ENCODE measurements around the gene PARVB. TPM values are rescaled to one million over a fixed set of nuclear protein-coding genes. Genes with fewer than 3 reads are reported as not detected.

Gene PARVB
- total and polyA plus RNA-seq, 2 of the 8 experiments (the other 6 are each of a cell fraction or from before 2014, with no cell fraction given), result 14.5 to 18.6 TPM

DNA sequence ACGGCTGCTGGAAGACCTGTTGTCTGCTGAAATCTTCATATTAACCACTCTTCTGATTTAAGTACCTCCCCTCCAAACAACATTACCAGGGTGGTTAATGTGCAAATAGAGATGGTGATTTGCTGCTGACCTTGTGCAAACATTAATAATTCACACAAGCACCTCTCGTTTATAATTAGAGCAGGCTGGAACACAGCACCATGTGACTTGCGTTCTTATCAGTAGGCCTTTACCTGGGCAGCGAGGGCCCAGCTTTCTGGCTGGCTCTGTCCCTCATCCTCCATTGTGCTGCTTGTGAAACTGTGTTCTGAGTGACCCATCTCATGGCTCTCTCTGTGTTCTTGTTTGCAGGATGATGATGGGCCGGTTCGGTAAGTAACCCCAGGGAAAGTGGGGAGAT is 115.7 kb downstream of the PARVB start (continued):
- TF ChIP-seq, protein P1, sequence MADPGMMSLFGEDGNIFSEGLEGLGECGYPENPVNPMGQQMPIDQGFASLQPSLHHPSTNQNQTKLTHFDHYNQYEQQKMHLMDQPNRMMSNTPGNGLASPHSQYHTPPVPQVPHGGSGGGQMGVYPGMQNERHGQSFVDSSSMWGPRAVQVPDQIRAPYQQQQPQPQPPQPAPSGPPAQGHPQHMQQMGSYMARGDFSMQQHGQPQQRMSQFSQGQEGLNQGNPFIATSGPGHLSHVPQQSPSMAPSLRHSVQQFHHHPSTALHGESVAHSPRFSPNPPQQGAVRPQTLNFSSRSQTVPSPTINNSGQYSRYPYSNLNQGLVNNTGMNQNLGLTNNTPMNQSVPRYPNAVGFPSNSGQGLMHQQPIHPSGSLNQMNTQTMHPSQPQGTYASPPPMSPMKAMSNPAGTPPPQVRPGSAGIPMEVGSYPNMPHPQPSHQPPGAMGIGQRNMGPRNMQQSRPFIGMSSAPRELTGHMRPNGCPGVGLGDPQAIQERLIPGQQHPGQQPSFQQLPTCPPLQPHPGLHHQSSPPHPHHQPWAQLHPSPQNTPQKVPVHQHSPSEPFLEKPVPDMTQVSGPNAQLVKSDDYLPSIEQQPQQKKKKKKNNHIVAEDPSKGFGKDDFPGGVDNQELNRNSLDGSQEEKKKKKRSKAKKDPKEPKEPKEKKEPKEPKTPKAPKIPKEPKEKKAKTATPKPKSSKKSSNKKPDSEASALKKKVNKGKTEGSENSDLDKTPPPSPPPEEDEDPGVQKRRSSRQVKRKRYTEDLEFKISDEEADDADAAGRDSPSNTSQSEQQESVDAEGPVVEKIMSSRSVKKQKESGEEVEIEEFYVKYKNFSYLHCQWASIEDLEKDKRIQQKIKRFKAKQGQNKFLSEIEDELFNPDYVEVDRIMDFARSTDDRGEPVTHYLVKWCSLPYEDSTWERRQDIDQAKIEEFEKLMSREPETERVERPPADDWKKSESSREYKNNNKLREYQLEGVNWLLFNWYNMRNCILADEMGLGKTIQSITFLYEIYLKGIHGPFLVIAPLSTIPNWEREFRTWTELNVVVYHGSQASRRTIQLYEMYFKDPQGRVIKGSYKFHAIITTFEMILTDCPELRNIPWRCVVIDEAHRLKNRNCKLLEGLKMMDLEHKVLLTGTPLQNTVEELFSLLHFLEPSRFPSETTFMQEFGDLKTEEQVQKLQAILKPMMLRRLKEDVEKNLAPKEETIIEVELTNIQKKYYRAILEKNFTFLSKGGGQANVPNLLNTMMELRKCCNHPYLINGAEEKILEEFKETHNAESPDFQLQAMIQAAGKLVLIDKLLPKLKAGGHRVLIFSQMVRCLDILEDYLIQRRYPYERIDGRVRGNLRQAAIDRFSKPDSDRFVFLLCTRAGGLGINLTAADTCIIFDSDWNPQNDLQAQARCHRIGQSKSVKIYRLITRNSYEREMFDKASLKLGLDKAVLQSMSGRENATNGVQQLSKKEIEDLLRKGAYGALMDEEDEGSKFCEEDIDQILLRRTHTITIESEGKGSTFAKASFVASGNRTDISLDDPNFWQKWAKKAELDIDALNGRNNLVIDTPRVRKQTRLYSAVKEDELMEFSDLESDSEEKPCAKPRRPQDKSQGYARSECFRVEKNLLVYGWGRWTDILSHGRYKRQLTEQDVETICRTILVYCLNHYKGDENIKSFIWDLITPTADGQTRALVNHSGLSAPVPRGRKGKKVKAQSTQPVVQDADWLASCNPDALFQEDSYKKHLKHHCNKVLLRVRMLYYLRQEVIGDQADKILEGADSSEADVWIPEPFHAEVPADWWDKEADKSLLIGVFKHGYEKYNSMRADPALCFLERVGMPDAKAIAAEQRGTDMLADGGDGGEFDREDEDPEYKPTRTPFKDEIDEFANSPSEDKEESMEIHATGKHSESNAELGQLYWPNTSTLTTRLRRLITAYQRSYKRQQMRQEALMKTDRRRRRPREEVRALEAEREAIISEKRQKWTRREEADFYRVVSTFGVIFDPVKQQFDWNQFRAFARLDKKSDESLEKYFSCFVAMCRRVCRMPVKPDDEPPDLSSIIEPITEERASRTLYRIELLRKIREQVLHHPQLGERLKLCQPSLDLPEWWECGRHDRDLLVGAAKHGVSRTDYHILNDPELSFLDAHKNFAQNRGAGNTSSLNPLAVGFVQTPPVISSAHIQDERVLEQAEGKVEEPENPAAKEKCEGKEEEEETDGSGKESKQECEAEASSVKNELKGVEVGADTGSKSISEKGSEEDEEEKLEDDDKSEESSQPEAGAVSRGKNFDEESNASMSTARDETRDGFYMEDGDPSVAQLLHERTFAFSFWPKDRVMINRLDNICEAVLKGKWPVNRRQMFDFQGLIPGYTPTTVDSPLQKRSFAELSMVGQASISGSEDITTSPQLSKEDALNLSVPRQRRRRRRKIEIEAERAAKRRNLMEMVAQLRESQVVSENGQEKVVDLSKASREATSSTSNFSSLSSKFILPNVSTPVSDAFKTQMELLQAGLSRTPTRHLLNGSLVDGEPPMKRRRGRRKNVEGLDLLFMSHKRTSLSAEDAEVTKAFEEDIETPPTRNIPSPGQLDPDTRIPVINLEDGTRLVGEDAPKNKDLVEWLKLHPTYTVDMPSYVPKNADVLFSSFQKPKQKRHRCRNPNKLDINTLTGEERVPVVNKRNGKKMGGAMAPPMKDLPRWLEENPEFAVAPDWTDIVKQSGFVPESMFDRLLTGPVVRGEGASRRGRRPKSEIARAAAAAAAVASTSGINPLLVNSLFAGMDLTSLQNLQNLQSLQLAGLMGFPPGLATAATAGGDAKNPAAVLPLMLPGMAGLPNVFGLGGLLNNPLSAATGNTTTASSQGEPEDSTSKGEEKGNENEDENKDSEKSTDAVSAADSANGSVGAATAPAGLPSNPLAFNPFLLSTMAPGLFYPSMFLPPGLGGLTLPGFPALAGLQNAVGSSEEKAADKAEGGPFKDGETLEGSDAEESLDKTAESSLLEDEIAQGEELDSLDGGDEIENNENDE (IDR thresholded peaks at IDR 0.05; ENCODE audit: insufficient replicate concordance, low read length), result no peak
- TF ChIP-seq SAP30 (IDR thresholded peaks at IDR 0.05; ENCODE audit: insufficient read depth, insufficient replicate concordance, low read length) (no peak), EP300 (IDR thresholded peaks at IDR 0.05; ENCODE audit: borderline replicate concordance in 1 of 2, low read depth in 2 of 2, low read length in 2 of 2) (no peak), RBBP5 (IDR thresholded peaks at IDR 0.05; ENCODE audit: borderline replicate concordance, low read depth, low read length) (no peak), FOSL1 (IDR thresholded peaks at IDR 0.05; ENCODE audit: insufficient read depth, low read depth, low read length) (no peak), TBP (IDR thresholded peaks at IDR 0.05; ENCODE audit: low read depth, low read length) (no peak), NRF1 (IDR thresholded peaks at IDR 0.05; ENCODE audit: low read depth, low read length) (no peak), CREB1 (IDR thresholded peaks at IDR 0.05) (no peak), TEAD4 (IDR thresholded peaks at IDR 0.05; ENCODE audit: low read depth, low read length) (no peak)
- TF ChIP-seq, protein P2, sequence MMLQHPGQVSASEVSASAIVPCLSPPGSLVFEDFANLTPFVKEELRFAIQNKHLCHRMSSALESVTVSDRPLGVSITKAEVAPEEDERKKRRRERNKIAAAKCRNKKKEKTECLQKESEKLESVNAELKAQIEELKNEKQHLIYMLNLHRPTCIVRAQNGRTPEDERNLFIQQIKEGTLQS (IDR thresholded peaks at IDR 0.05; ENCODE audit: insufficient read depth, low read depth, low read length), result no peak
